KMS-11 (cell line): Measurements from ENCODE around the gene MYH10.

ENCODE experiments used
- H2AFZ ChIP-seq: fragments of 200-600 bp; sonication (generic); 2 replicates; pipeline ENCODE4 v1.6.1; 2016; ENCODE audit warnings: antibody characterized with exemption, mixed run types, low read depth
- H3K27ac ChIP-seq: fragments of 200-600 bp; sonication (generic); 2 replicates; pipeline ENCODE4 v1.6.1; 2016; ENCODE audit warnings: mild to moderate bottlenecking, mixed run types
- H3K27me3 ChIP-seq: fragments of 200-600 bp; sonication (generic); 2 replicates; pipeline ENCODE4 v1.6.1; 2017; ENCODE audit warnings: mild to moderate bottlenecking, low read depth, mixed run types, moderate library complexity; ENCODE audit not compliant: insufficient read depth
- H3K36me3 ChIP-seq: fragments of 200-600 bp; sonication (generic); 2 replicates; pipeline ENCODE4 v1.6.1; 2017; ENCODE audit warnings: mild to moderate bottlenecking, mixed run types; ENCODE audit not compliant: insufficient read depth
- H3K4me1 ChIP-seq: fragments of 200-600 bp; sonication (generic); 2 replicates; pipeline ENCODE4 v1.6.1; 2016; ENCODE audit warnings: mild to moderate bottlenecking, low read depth, mixed run types; ENCODE audit not compliant: poor library complexity, severe bottlenecking
- H3K4me2 ChIP-seq: fragments of 200-600 bp; sonication (generic); 2 replicates; pipeline ENCODE4 v1.7.0; 2016; ENCODE audit warnings: mild to moderate bottlenecking, mixed run types
- H3K4me3 ChIP-seq: fragments of 200-600 bp; sonication (generic); IDR thresholded peaks from 2 replicates; pipeline ENCODE4 v1.6.1; 2017; ENCODE audit warnings: low read depth, low read length, mixed read lengths; ENCODE audit not compliant: insufficient read depth
- H3K79me2 ChIP-seq: fragments of 200-600 bp; sonication (generic); 2 replicates; pipeline ENCODE4 v1.6.1; 2016; ENCODE audit warnings: low read depth, mixed run types; ENCODE audit not compliant: insufficient read depth
- H3K9ac ChIP-seq: fragments of 200-600 bp; sonication (generic); 2 replicates; pipeline ENCODE4 v1.6.1; 2016; ENCODE audit warnings: mild to moderate bottlenecking, mixed run types
- H4K20me1 ChIP-seq: fragments of 200-600 bp; sonication (generic); 2 replicates; pipeline ENCODE4 v1.6.1; 2016; ENCODE audit warnings: mild to moderate bottlenecking, mixed run types; ENCODE audit not compliant: insufficient read depth
- TF ChIP-seq, protein P1 (sequence below): fragments of 200-600 bp; sonication (generic); conservative IDR thresholded peaks from 2 replicates; pipeline ENCODE4 v1.6.1; 2017; ENCODE audit warnings: low read depth, mild to moderate bottlenecking, antibody characterized with exemption, low read length, moderate library complexity, mixed read lengths

Gene MYH10

DNA sequence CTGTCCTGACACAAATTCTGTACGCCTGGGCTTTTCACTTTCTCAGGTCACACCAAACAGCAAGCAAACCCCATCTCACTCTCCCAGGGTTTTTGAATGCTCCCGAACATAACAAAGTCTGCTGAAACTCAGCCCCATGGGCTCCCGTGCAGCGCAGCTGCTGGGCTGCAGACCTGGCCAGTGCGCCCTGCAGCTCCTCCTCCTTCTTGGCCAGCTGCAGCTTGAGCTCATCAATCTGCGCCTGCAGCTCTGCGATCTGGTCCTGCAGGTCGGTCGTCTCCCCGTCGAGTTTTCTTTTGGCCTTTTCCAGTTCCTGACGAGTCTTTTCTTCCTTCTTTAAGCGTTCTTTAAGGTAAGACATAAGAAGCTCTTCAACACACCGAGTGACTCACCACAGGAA, 124.4 kb downstream of the MYH10 start:
- no peaks in the 10 kb centered on the region for H3K79me2 ChIP-seq
- no peak overlapping the region for H3K9ac ChIP-seq
- no peak overlapping the region for H2AFZ ChIP-seq
- H3K27ac ChIP-seq, result no peak overlapping the region
- H3K4me1 ChIP-seq, result no peaks in the 10 kb centered on the region
- TF ChIP-seq, protein P1, sequence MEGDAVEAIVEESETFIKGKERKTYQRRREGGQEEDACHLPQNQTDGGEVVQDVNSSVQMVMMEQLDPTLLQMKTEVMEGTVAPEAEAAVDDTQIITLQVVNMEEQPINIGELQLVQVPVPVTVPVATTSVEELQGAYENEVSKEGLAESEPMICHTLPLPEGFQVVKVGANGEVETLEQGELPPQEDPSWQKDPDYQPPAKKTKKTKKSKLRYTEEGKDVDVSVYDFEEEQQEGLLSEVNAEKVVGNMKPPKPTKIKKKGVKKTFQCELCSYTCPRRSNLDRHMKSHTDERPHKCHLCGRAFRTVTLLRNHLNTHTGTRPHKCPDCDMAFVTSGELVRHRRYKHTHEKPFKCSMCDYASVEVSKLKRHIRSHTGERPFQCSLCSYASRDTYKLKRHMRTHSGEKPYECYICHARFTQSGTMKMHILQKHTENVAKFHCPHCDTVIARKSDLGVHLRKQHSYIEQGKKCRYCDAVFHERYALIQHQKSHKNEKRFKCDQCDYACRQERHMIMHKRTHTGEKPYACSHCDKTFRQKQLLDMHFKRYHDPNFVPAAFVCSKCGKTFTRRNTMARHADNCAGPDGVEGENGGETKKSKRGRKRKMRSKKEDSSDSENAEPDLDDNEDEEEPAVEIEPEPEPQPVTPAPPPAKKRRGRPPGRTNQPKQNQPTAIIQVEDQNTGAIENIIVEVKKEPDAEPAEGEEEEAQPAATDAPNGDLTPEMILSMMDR, result no peak
- no peaks in the 10 kb centered on the region for H4K20me1 ChIP-seq
- H3K4me2 ChIP-seq, result no peak overlapping the region
- no peaks in the 10 kb centered on the region for H3K27me3 ChIP-seq
- no peak overlapping the region for H3K4me3 ChIP-seq
- H3K36me3 ChIP-seq, result no peaks in the 10 kb centered on the region

GRCh38 chr17:8504460-8505207, 125.9 kb downstream of the MYH10 start:
- Histone ChIP-seq H3K36me3 (no peaks in the 10 kb centered on the region), H3K4me2 (no peak overlapping the region), H3K27me3 (no peaks in the 10 kb centered on the region), H3K4me1 (no peaks in the 10 kb centered on the region), H3K79me2 (no peaks in the 10 kb centered on the region), H3K4me3 (no peak overlapping the region), H3K9ac (no peak overlapping the region), H2AFZ (no peak overlapping the region), H3K27ac (no peak overlapping the region), H4K20me1 (no peaks in the 10 kb centered on the region)
- TF ChIP-seq, protein P1, result no peak

GRCh38 chr17:8503807-8504206, 126.7 kb downstream of the MYH10 start:
- no peak overlapping the region for H3K4me3 ChIP-seq
- TF ChIP-seq, protein P1, result no peak
- H4K20me1 ChIP-seq, result no peaks in the 10 kb centered on the region
- H3K36me3 ChIP-seq, result no peaks in the 10 kb centered on the region
- H3K9ac ChIP-seq, result no peak overlapping the region
- H2AFZ ChIP-seq, result no peak overlapping the region
- no peaks in the 10 kb centered on the region for H3K27me3 ChIP-seq
- no peaks in the 10 kb centered on the region for H3K79me2 ChIP-seq
- H3K27ac ChIP-seq, result no peak overlapping the region
- H3K4me2 ChIP-seq, result no peak overlapping the region
- H3K4me1 ChIP-seq, result no peaks in the 10 kb centered on the region

GRCh38 chr17:8503368-8503767, 127.2 kb downstream of the MYH10 start:
- Histone ChIP-seq H3K4me3 (no peak overlapping the region), H3K9ac (no peak overlapping the region), H3K79me2 (no peaks in the 10 kb centered on the region), H2AFZ (no peak overlapping the region), H3K27me3 (no peaks in the 10 kb centered on the region), H4K20me1 (no peaks in the 10 kb centered on the region), H3K27ac (no peak overlapping the region), H3K4me2 (no peak overlapping the region), H3K4me1 (no peaks in the 10 kb centered on the region), H3K36me3 (no peaks in the 10 kb centered on the region)
- TF ChIP-seq, protein P1, result no peak
